GM12878 (cell line): Measurements from ENCODE around the gene ERN1. TPM values are rescaled to one million over a fixed set of nuclear protein-coding genes. Genes with fewer than 3 reads are reported as not detected.

Experiments used
- ATAC-seq: fragments of 200-7000 bp; cut with Tn5 transposase; 3 replicates; pipeline ENCODE4 v1.9.1; 2020; ENCODE audit warnings: mild to moderate bottlenecking, moderate library complexity
- BruUV-seq: library from RNA; stranded (reverse); fragments of 400-500 nt; replicated peaks from 2 replicates; lab custom pipeline; 2021; lab: Mats Ljungman, UMichigan
- CTCF ChIA-PET: fragments of 300-600 bp; sonication (Branson Sonifier 250); formaldehyde crosslinking; extraction: SDS; loops from one replicate; lab custom pipeline; 2021; ENCODE audit warnings: inconsistent platforms; lab: Yijun Ruan, JAX
- POLR2A ChIA-PET: fragments of 350-600 bp; formaldehyde crosslinking; extraction: SDS; loops from one replicate; lab custom pipeline; 2021; ENCODE audit warnings: inconsistent platforms; lab: Charles Lee
- RAD21 ChIA-PET: fragments of 300-600 bp; sonication (Branson Sonifier 250); formaldehyde crosslinking; loops from one replicate; lab custom pipeline; 2023; ENCODE audit warnings: antibody characterized with exemption; ENCODE audit not compliant: unreplicated experiment; lab: Charles Lee
- SMC1A ChIA-PET: fragments of 300-600 bp; sonication (Branson Sonifier 250); formaldehyde crosslinking; loops from one replicate; lab custom pipeline; 2023; ENCODE audit not compliant: unreplicated experiment, uncharacterized antibody; lab: Charles Lee
- DNase-seq: peaks from one replicate; pipeline ENCODE4 v3.0.0-alpha.2; 2011; ENCODE audit warnings: low read depth, low spot score
- FAIRE-seq: peaks from 3 replicates; lab custom pipeline; 2011; peaks lifted over from hg19 to GRCh38; lab: Jason Lieb, UNC
- H2AFZ ChIP-seq: 2 replicates; pipeline ENCODE4 v1.6.0; 2011; ENCODE audit warnings: low read depth, low read length, control low read depth; ENCODE audit not compliant: control insufficient read depth
- H3K27ac ChIP-seq: 2 replicates; pipeline ENCODE4 v1.5.1; 2011; ENCODE audit warnings: control low read depth; ENCODE audit not compliant: control insufficient read depth, insufficient read depth
- H3K27me3 ChIP-seq, 2 experiments: replicated peaks in 1 of 2; 2 replicates each; pipeline versions ENCODE4 v1.6.0 to v1.6.1; 2011; ENCODE audit warnings: low read length in 1 of 2; ENCODE audit not compliant: control insufficient read depth in 2 of 2, insufficient read depth in 2 of 2
- H3K36me3 ChIP-seq, 2 experiments: 2 replicates each; pipeline ENCODE4 v1.5.1; 2011; ENCODE audit warnings: low read length in 1 of 2; ENCODE audit not compliant: control insufficient read depth in 2 of 2, insufficient read depth in 2 of 2
- H3K4me1 ChIP-seq: 2 replicates; pipeline ENCODE4 v1.6.1; 2011; ENCODE audit warnings: mild to moderate bottlenecking, low read length, moderate library complexity, mixed read lengths; ENCODE audit not compliant: control insufficient read depth, insufficient read depth
- H3K4me2 ChIP-seq: 2 replicates; pipeline ENCODE4 v1.6.0; 2011; ENCODE audit warnings: control low read depth; ENCODE audit not compliant: control insufficient read depth, insufficient read depth
- H3K4me3 ChIP-seq: fragments of 200-600 bp; sonication (generic); 2 replicates; pipeline ENCODE4 v1.5.1; 2016
- H3K79me2 ChIP-seq: 2 replicates; pipeline ENCODE4 v1.6.0; 2011; ENCODE audit warnings: low read length; ENCODE audit not compliant: control insufficient read depth, insufficient read depth
- H3K9ac ChIP-seq: 2 replicates; pipeline ENCODE4 v1.8.0; 2011; ENCODE audit warnings: low read length, control low read depth, mixed read lengths; ENCODE audit not compliant: control insufficient read depth, insufficient read depth
- H3K9me3 ChIP-seq: replicated peaks from 3 replicates; pipeline ENCODE4 v1.5.1; 2011; ENCODE audit warnings: mild to moderate bottlenecking, low read length; ENCODE audit not compliant: control insufficient read depth, insufficient read depth
- H4K20me1 ChIP-seq: 2 replicates; pipeline ENCODE4 v1.6.0; 2011; ENCODE audit not compliant: control insufficient read depth, insufficient read depth
- ATF3 ChIP-seq: IDR thresholded peaks from 2 replicates; pipeline ENCODE4 v1.6.1; 2011; ENCODE audit warnings: low read depth, mild to moderate bottlenecking, low read length, moderate library complexity, borderline replicate concordance; ENCODE audit errors: extremely low read depth
- CHD2 ChIP-seq: IDR thresholded peaks from 2 replicates; pipeline ENCODE4 v1.6.1; 2011; ENCODE audit warnings: low read depth, low read length, improper control_type of control experiment, borderline replicate concordance
- EED ChIP-seq: sonication (generic); IDR thresholded peaks from 2 replicates; pipeline ENCODE4 v1.6.1; 2016; ENCODE audit warnings: antibody characterized with exemption, low read depth
- PRDM15 ChIP-seq: fragments of 450-650 bp; formaldehyde crosslinking; IDR thresholded peaks from 2 replicates; pipeline ENCODE4 v1.4.0; 2020; ENCODE audit warnings: mild to moderate bottlenecking, moderate library complexity
- SIN3A ChIP-seq: IDR thresholded peaks from 2 replicates; pipeline ENCODE4 v1.6.1; 2012; ENCODE audit warnings: low read depth, low read length, improper control_type of control experiment
- SKIL ChIP-seq: fragments of 450-650 bp; IDR thresholded peaks from 2 replicates; pipeline ENCODE4 v1.6.1; 2017; ENCODE audit warnings: mild to moderate bottlenecking, low read depth, inconsistent platforms; ENCODE audit not compliant: poor library complexity, severe bottlenecking
- ZBTB33 ChIP-seq: fragments of 450-650 bp; IDR thresholded peaks from 2 replicates; pipeline ENCODE4 v1.6.1; 2017; ENCODE audit warnings: mild to moderate bottlenecking
- ZNF207 ChIP-seq: fragments of 450-650 bp; IDR thresholded peaks from 2 replicates; pipeline ENCODE4 v1.6.1; 2014; ENCODE audit warnings: antibody characterized with exemption, mild to moderate bottlenecking, borderline replicate concordance
- WGBS: methylation state at CpG from one replicate; pipeline ENCODE4 v1.1.6; 2016; ENCODE audit warnings: low lambda C conversion rate; ENCODE audit not compliant: insufficient replicate concordance, insufficient coverage; ENCODE audit errors: missing lambda C conversion rate; 5-methylcytosine and 5-hydroxymethylcytosine counted together
- in situ Hi-C: fragments of 300-500 bp; cut with MboI; formaldehyde crosslinking; loops from 9 replicates; pipeline ENCODE4 v1.14.3; 2018; ENCODE audit warnings: mixed read lengths
- intact Hi-C: fragments of 100-400 bp; cut with micrococcal nuclease; formaldehyde crosslinking; loops from one replicate; pipeline ENCODE4 v1.14.2; 2022; ENCODE audit not compliant: unreplicated experiment
- polyA plus RNA-seq, 11 experiments: library from polyadenylated mRNA; depleted of rRNA in 4 of 11; unstranded in 6 of 11; stranded (reverse) in 5 of 11; fragments of >200 nt; fragmentation: Nextera tagmentation in 4 of 11; fragmentation: Illumina TruSeq in 1 of 11; extraction: Ambion mirVana in 4 of 11; extraction: Trizol in 1 of 11; gene quantifications; 1 replicate in 1 of 11; 2 replicates in 10 of 11; pipeline versions ENCODE4 v1.2.1 to v1.2.3, GENCODE V29; 2011 to 2016; ENCODE audit warnings: inconsistent platforms in 2 of 11, missing spikeins in 2 of 11, low read depth in 1 of 11
- total RNA-seq, 4 experiments: library from RNA; depleted of rRNA in 3 of 4; stranded (reverse); fragments of >200 nt in 3 of 4; fragmentation: Illumina TruSeq in 1 of 4; extraction: Trizol in 1 of 4; gene quantifications; 2 replicates each; pipeline versions ENCODE4 v1.2.1 to v1.2.3, GENCODE V29; 2013 to 2021
- TF ChIP-seq, protein P1 (sequence below): IDR thresholded peaks from 2 replicates; pipeline ENCODE4 v1.6.1; 2012; ENCODE audit warnings: low read depth, low read length, improper control_type of control experiment
- TF ChIP-seq, protein P2 (sequence below): fragments of 450-650 bp; IDR thresholded peaks from 2 replicates; pipeline ENCODE4 v1.6.1; 2014; ENCODE audit warnings: mild to moderate bottlenecking

Gene ERN1
- total and polyA plus RNA-seq, 10 of the 15 experiments (the other 5 are each of a cell fraction or from before 2014, with no cell fraction given), result 2.6 to 19.2 (median 7.6) TPM

DNA sequence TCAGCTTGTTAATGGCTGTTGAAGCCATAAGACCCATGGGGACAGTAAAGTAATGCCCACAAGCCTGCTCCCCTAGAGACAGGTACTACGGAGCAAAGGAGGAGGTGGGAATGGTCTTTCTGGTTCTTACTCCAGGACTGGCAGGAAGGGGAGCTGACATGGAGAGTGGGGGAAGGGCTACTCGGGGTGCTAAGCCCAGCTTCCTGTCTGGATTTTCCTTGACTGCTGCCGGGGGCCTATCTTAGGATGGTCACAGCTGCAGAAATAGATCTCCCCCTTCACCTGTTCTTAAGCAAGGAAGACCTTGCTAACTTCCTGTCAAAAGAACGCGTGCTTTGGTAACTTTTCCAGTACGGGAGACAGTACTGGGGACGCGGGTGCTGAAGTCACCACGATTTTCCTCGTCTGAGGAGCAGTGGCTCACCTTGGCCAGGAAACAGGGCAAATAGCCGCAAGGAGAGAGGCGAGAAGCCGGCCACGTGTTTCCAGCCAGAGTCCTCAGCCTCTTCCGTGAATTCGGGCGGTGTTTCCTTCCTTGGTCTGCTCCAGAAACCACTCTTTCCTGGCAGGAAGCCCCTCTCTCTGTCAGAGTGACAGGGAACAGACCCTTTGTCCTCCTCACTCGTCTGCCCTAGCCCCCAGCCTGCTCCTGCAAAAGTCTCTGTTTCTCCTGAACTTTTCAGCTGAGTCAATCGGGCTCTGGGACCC, 132.4 kb downstream of the ERN1 start:
- no TSS peak for BruUV-seq
- RAD21 ChIA-PET, result no interaction called here
- CTCF ChIA-PET, result interaction anchor here (0.8 to 1.8 kb wide), 5 partner anchors 18 to 77 kb away, joined by 3 to 6 read pairs (median 4); no protein-coding TSS in a partner anchor
- SMC1A ChIA-PET, result no interaction called here
- H3K36me3 ChIP-seq, result peaks cover 0 to 2% of the 10 kb centered on the region in 2 experiments; a peak in 2 of 4 replicates
- H3K9ac ChIP-seq, result no peak overlapping the region; the same call in 1 of the 2 replicates
- H3K4me2 ChIP-seq, result peak overlapping the region; percentile 97
- peaks cover 4% of the 10 kb centered on the region for H3K4me1 ChIP-seq
- intact Hi-C loops (no loop called here), in situ Hi-C loops (no loop called here)
- no peaks in the 10 kb centered on the region for H3K79me2 ChIP-seq
- TF ChIP-seq SIN3A (0 out of 2 replicates have a peak, but pooled peaks have one; percentile 2), ZNF207 (no peak), EED (0 out of 2 replicates have a peak, but pooled peaks have one; percentile 5), ZBTB33 (no peak), ATF3 (no peak), SKIL (no peak), CHD2 (no peak), PRDM15 (CRISPR knock-in tag) (no peak)
- TF ChIP-seq, protein P1, sequence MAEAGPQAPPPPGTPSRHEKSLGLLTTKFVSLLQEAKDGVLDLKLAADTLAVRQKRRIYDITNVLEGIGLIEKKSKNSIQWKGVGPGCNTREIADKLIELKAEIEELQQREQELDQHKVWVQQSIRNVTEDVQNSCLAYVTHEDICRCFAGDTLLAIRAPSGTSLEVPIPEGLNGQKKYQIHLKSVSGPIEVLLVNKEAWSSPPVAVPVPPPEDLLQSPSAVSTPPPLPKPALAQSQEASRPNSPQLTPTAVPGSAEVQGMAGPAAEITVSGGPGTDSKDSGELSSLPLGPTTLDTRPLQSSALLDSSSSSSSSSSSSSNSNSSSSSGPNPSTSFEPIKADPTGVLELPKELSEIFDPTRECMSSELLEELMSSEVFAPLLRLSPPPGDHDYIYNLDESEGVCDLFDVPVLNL, result no peak
- TF ChIP-seq, protein P2, sequence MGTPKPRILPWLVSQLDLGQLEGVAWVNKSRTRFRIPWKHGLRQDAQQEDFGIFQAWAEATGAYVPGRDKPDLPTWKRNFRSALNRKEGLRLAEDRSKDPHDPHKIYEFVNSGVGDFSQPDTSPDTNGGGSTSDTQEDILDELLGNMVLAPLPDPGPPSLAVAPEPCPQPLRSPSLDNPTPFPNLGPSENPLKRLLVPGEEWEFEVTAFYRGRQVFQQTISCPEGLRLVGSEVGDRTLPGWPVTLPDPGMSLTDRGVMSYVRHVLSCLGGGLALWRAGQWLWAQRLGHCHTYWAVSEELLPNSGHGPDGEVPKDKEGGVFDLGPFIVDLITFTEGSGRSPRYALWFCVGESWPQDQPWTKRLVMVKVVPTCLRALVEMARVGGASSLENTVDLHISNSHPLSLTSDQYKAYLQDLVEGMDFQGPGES, result no peak
- peak overlapping the region; percentile 95; the same call in 1 of the 2 replicates for H2AFZ ChIP-seq
- 27% methylated on average over 19 of the region's 19 CpGs for WGBS
- H4K20me1 ChIP-seq, result no peaks in the 10 kb centered on the region
- H3K9me3 ChIP-seq, result no peaks in the 10 kb centered on the region
- POLR2A ChIA-PET, result no interaction called here
- no peak overlapping the region for H3K27ac ChIP-seq
- no peak for FAIRE-seq
- no peak for DNase-seq
- peaks cover 3 to 7% of the 10 kb centered on the region in 2 experiments; a peak in 3 of 4 replicates for H3K27me3 ChIP-seq
- peak overlapping the region; percentile 79; the same call in 1 of the 2 replicates for H3K4me3 ChIP-seq
- no peak for ATAC-seq
